ENCODE measurements around the gene ZNF189.
"Not testable (repeated sequence)": the region's sequence is repeated elsewhere in the genome, so short reads cannot be mapped to it uniquely, and the experiment has no call there.

DNA sequence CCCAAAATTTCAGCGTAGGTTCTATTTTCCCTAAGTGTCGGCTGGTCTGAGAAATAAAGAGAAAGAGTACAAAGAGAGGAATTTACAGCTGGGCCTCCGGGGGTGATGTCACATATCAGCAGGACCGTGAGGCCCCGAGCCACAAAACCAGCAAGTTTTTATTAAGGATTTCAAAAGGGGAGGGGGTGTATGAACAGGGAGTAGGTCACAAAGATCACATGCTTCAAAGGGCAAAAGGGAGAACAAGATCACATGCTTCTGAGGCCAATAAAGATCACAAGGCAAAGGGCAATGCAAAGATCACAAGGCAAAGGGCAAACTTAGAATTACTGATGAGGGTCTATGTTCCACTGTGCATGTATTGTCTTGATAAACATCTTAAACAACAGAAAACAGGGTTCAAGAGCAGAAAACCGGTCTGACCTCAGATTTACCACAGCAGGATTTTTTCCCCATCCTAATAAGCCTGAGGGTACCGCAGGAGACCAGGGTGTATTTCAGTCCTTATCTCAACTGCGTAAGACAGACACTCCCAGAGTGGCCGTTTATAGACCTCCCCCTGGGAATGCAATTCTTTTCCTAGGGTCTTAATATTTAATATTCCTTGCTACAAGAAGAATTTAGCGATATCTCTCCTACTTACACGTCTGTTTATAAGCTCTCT lies 13.6 kb upstream of the ZNF189 start, which contains the start of gene BAAT:
- TF ChIP-seq, protein P1, sequence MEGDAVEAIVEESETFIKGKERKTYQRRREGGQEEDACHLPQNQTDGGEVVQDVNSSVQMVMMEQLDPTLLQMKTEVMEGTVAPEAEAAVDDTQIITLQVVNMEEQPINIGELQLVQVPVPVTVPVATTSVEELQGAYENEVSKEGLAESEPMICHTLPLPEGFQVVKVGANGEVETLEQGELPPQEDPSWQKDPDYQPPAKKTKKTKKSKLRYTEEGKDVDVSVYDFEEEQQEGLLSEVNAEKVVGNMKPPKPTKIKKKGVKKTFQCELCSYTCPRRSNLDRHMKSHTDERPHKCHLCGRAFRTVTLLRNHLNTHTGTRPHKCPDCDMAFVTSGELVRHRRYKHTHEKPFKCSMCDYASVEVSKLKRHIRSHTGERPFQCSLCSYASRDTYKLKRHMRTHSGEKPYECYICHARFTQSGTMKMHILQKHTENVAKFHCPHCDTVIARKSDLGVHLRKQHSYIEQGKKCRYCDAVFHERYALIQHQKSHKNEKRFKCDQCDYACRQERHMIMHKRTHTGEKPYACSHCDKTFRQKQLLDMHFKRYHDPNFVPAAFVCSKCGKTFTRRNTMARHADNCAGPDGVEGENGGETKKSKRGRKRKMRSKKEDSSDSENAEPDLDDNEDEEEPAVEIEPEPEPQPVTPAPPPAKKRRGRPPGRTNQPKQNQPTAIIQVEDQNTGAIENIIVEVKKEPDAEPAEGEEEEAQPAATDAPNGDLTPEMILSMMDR (IDR thresholded peaks at IDR 0.05; ENCODE audit: insufficient read depth, low read length), result not testable (repeated sequence)
- TF ChIP-seq POLR2AphosphoS5 (IDR thresholded peaks at IDR 0.05; ENCODE audit: low read depth), result not testable (repeated sequence)
